ENCODE results near the gene NAA40. TPM values are rescaled to one million over a fixed set of nuclear protein-coding genes. Genes with fewer than 3 reads are reported as not detected.

Gene NAA40
- total and polyA plus RNA-seq, 10 of the 15 experiments (the other 5 are each of a cell fraction or from before 2014, with no cell fraction given): 4.8 to 31.6 (median 22.2) TPM

DNA sequence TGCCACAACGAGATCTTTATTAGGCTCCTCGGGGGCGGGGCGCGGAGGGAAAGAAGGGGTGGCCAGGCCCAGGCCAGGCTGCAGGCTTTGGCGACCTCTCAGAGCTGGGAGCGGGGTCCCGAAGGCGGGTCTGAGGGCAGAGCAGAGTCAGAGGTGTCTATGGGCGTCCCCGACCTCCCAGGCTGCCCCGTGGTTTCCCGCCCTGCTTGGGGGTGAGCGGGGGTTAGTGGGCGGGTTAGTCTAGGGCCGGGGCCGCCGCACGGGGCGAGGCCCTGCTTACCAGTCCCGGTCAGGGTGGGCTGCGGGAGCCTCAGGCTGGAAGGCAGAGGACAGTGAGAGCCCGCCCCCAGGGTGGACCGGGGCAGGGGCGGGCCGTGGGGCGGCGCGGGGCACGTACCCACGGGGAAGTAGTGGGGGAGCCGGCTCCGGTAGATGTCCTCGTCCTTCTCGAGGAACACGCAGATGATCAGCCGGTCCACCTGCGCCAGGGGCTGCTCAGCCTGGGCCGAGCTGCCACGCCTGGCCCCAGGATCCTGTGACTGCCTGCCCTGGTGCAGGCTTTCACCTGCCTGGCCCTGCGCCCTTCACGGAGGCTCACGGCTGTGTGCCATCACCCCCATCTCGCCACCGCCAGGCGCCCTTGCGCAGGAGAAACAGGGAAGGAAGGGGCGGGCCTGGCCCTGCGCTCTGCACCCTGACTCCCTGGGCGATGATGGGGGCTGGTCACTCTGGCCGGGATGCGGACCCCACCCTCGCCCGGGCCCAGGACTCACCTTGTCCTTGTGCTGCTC is 60.0 kb downstream of the NAA40 start:
- intact Hi-C loops (cut with micrococcal nuclease; ENCODE audit: unreplicated experiment): no loop called here
- ChIA-PET RAD21 (ENCODE audit: unreplicated experiment) (interaction anchor here (1.1 kb wide), 1 partner anchor 150 kb away, joined by 3 read pairs; no protein-coding TSS in a partner anchor), SMC1A (ENCODE audit: uncharacterized antibody, unreplicated experiment) (no interaction called here), CTCF (interaction anchor here (4.1 kb wide), 1 partner anchor 150 kb away, joined by 21 read pairs; no protein-coding TSS in a partner anchor), POLR2A (interaction anchor here (0.5 kb wide), 1 partner anchor 178 kb away, joined by 3 read pairs; no protein-coding TSS in a partner anchor)
- H3K27me3 ChIP-seq (replicated peaks in 1 of 2; ENCODE audit: control insufficient read depth in 2 of 2, insufficient read depth in 2 of 2, low read length in 1 of 2): no peaks in the 10 kb centered on the region
- H4K20me1 ChIP-seq (ENCODE audit: control insufficient read depth, insufficient read depth): no peaks in the 10 kb centered on the region; the same call in 1 of the 2 replicates
- no peak overlapping the region for H3K27ac ChIP-seq (ENCODE audit: control insufficient read depth, insufficient read depth)
- H3K36me3 ChIP-seq (ENCODE audit: control insufficient read depth in 2 of 2, insufficient read depth in 2 of 2, low read length in 1 of 2): peaks cover under 1 to 26% of the 10 kb centered on the region in 2 experiments; a peak in 3 of 4 replicates
- H3K9me3 ChIP-seq (replicated peaks; ENCODE audit: control insufficient read depth, insufficient read depth, low read length): no peaks in the 10 kb centered on the region
- DNase-seq (ENCODE audit: low read depth, low spot score) (no peak), FAIRE-seq (no peak), ATAC-seq (peak; percentile 6; the same call in 2 of the 3 replicates)
- in situ Hi-C loops (cut with MboI): no loop called here
- WGBS (ENCODE audit: insufficient coverage, insufficient replicate concordance, low lambda C conversion rate, missing lambda C conversion rate): 62% methylated on average over 41 of the region's 54 CpGs
- no peaks in the 10 kb centered on the region for H3K79me2 ChIP-seq (ENCODE audit: control insufficient read depth, insufficient read depth, low read length)
- H3K9ac ChIP-seq (ENCODE audit: control insufficient read depth, insufficient read depth, low read length): no peak overlapping the region
- H3K4me1 ChIP-seq (ENCODE audit: control insufficient read depth, insufficient read depth, low read length): no peaks in the 10 kb centered on the region; the same call in 1 of the 2 replicates
- no peak overlapping the region for H3K4me2 ChIP-seq (ENCODE audit: control insufficient read depth, insufficient read depth)
- no TSS peak for BruUV-seq (replicated peaks)
- TF ChIP-seq TCF12 (IDR thresholded peaks at IDR 0.05; ENCODE audit: low read depth, low read length): no peak
- no peak for TF ChIP-seq POU2F2 (IDR thresholded peaks at IDR 0.05; ENCODE audit: borderline replicate concordance, low read depth, low read length)
- TF ChIP-seq EED (IDR thresholded peaks at IDR 0.05; ENCODE audit: low read depth): no peak
- peak; percentile 36; the same call in 1 of the 2 replicates for TF ChIP-seq POLR2A (IDR thresholded peaks at IDR 0.05; ENCODE audit: low read depth, low read length)
- TF ChIP-seq JUNB (IDR thresholded peaks at IDR 0.05): no peak
- TF ChIP-seq BHLHE40 (IDR thresholded peaks at IDR 0.05; ENCODE audit: borderline replicate concordance in 1 of 2, low read depth in 2 of 2, low read length in 1 of 2): no peak
- no peak overlapping the region for H3K4me3 ChIP-seq
- H2AFZ ChIP-seq (ENCODE audit: control insufficient read depth, low read depth, low read length): no peak overlapping the region

All from GM12878 (cell line).